SK-N-SH treated with all-trans-retinoic acid at 6 μM for 48 hours (cell line): ENCODE measurements around the gene ZNF318.

Source experiments
- ATAC-seq: fragments of 200-7000 bp; cut with Tn5 transposase; 3 replicates; pipeline ENCODE4 v1.9.1; 2020; ENCODE audit warnings: mild to moderate bottlenecking, moderate library complexity
- ARNTL ChIP-seq: fragments of 450-650 bp; formaldehyde crosslinking; IDR thresholded peaks from 2 replicates; pipeline ENCODE4 v1.5.0; 2020; ENCODE audit warnings: low read depth, mild to moderate bottlenecking, moderate library complexity, borderline replicate concordance
- CREB5 ChIP-seq: fragments of 250-450 bp; sonication (Bioruptor Pico); IDR thresholded peaks from 2 replicates; pipeline ENCODE4 v1.5.1; 2020; ENCODE audit warnings: low read depth, mild to moderate bottlenecking, moderate library complexity
- CSRNP3 ChIP-seq: fragments of 250-450 bp; sonication (Bioruptor Pico); IDR thresholded peaks from 2 replicates; pipeline ENCODE4 v1.5.1; 2021; ENCODE audit warnings: mild to moderate bottlenecking, moderate library complexity
- GLIS3 ChIP-seq: fragments of 250-450 bp; sonication (Bioruptor Pico); IDR thresholded peaks from 2 replicates; pipeline ENCODE4 v1.5.0; 2020; ENCODE audit warnings: mild to moderate bottlenecking, moderate library complexity
- PATZ1 ChIP-seq: fragments of 250-450 bp; sonication (Bioruptor Pico); IDR thresholded peaks from 2 replicates; pipeline ENCODE4 v1.8.0; 2020; ENCODE audit warnings: mild to moderate bottlenecking, moderate library complexity, borderline replicate concordance
- POU6F1 ChIP-seq: fragments of 250-450 bp; sonication (Bioruptor Pico); IDR thresholded peaks from 2 replicates; pipeline ENCODE4 v1.8.0; 2021; ENCODE audit warnings: low read depth, mild to moderate bottlenecking, moderate library complexity, borderline replicate concordance
- PPARA ChIP-seq: fragments of 250-450 bp; sonication (Bioruptor Pico); IDR thresholded peaks from 2 replicates; pipeline ENCODE4 v1.5.0; 2020; ENCODE audit warnings: mild to moderate bottlenecking, borderline replicate concordance
- RARB ChIP-seq: fragments of 250-450 bp; sonication (Bioruptor Pico); IDR thresholded peaks from 2 replicates; pipeline ENCODE4 v1.8.0; 2021; ENCODE audit warnings: mild to moderate bottlenecking, moderate library complexity
- TSHZ2 ChIP-seq: fragments of 250-450 bp; sonication (Bioruptor Pico); IDR thresholded peaks from 2 replicates; pipeline ENCODE4 v1.5.0; 2020; ENCODE audit warnings: mild to moderate bottlenecking, moderate library complexity
- ZC3H10 ChIP-seq: fragments of 250-450 bp; sonication (Bioruptor Pico); IDR thresholded peaks from 2 replicates; pipeline ENCODE4 v1.5.1; 2021; ENCODE audit warnings: mild to moderate bottlenecking, moderate library complexity
- ZFP3 ChIP-seq: fragments of 250-450 bp; sonication (Bioruptor Pico); IDR thresholded peaks from 2 replicates; pipeline ENCODE4 v1.5.0; 2020; ENCODE audit warnings: mild to moderate bottlenecking, moderate library complexity
- ZFP30 ChIP-seq: fragments of 450-650 bp; formaldehyde crosslinking; IDR thresholded peaks from 2 replicates; pipeline ENCODE4 v1.5.0; 2022; ENCODE audit warnings: mild to moderate bottlenecking, moderate library complexity
- ZNF565 ChIP-seq: fragments of 450-650 bp; formaldehyde crosslinking; conservative IDR thresholded peaks from 2 replicates; pipeline ENCODE4 v1.5.0; 2020; ENCODE audit warnings: low read depth, mild to moderate bottlenecking, moderate library complexity
- ZNF70 ChIP-seq: fragments of 450-650 bp; formaldehyde crosslinking; IDR thresholded peaks from 2 replicates; pipeline ENCODE4 v1.5.0; 2020; ENCODE audit warnings: mild to moderate bottlenecking, moderate library complexity

The ZNF318 gene

GRCh38 chr6:43298565-43299337, 70.7 kb downstream of the ZNF318 start (continued):
- TF ChIP-seq CSRNP3 (no peak), CREB5 (no peak), PPARA (CRISPR knock-in tag) (no peak)
- TF ChIP-seq, all 23 proteins: peak for 0

- ATAC-seq, result no peak; the same call in 2 of the 3 replicates
- TF ChIP-seq ZNF565 (no peak), ZNF70 (CRISPR knock-in tag) (no peak), TSHZ2 (CRISPR knock-in tag) (no peak), PPARA (CRISPR knock-in tag) (no peak), CSRNP3 (no peak)
These were observed 71.5 kb downstream of the ZNF318 start, which contains the start of gene SLC22A7 for GRCh38 chr6:43297644-43298564. Gene SLC22A7, plus strand, starts transcription at chr6:43298260. Its CDS starts 99 bp downstream, at chr6:43298359.

GRCh38 chr6:43296780-43297497, 72.5 kb downstream of the ZNF318 start:
- TF ChIP-seq ZNF70 (CRISPR knock-in tag), result no peak
- no peak for TF ChIP-seq ZFP3
- TF ChIP-seq PATZ1, result no peak
- no peak for TF ChIP-seq GLIS3 (CRISPR knock-in tag)
- TF ChIP-seq ARNTL, result no peak
- TF ChIP-seq ZC3H10 (CRISPR knock-in tag), result no peak
- TF ChIP-seq PPARA (CRISPR knock-in tag), result no peak
- TF ChIP-seq RARB (CRISPR knock-in tag), result no peak
- TF ChIP-seq ZFP30, result no peak
- TF ChIP-seq CSRNP3, result no peak
- TF ChIP-seq POU6F1 (CRISPR knock-in tag), result no peak
- no peak for ATAC-seq
